Measurements from ENCODE around the gene TMC1. TPM values are rescaled to one million over a fixed set of nuclear protein-coding genes. Genes with fewer than 3 reads are reported as not detected.

The TMC1 gene
- total and polyA plus RNA-seq, 10 of the 15 experiments (the other 5 are each of a cell fraction or from before 2014, with no cell fraction given): 0.06 to 0.94 (median 0.40) TPM; not detected in 1

DNA sequence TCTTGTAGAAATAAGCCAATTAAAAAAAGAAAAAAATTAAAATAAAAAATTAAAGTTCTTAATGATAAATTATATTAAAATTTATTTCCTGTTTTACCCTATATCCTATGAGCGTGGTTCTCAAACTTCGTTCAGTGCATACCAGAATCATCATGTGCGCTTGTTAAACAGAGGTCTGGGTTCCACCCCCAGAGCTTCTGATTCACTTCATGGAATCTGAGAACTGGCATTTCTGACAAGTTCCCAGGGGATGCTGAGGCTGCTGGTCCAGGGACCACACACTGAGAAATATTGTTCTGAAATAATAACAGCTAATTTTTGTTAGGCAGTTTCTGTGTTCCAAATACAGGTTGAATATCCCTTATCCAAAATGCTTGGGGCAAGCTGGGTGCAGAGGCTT lies 79.3 kb downstream of the TMC1 start:
- Histone ChIP-seq H4K20me1 (ENCODE audit: control insufficient read depth, insufficient read depth) (no peaks in the 10 kb centered on the region), H2AFZ (ENCODE audit: control insufficient read depth, low read depth, low read length) (no peak overlapping the region), H3K4me2 (ENCODE audit: control insufficient read depth, insufficient read depth) (no peak overlapping the region), H3K36me3 (ENCODE audit: control insufficient read depth in 2 of 2, insufficient read depth in 2 of 2, low read length in 1 of 2) (no peaks in the 10 kb centered on the region), H3K4me1 (ENCODE audit: control insufficient read depth, insufficient read depth, low read length) (no peaks in the 10 kb centered on the region), H3K4me3 (no peak overlapping the region), H3K27ac (ENCODE audit: control insufficient read depth, insufficient read depth) (no peak overlapping the region), H3K9me3 (replicated peaks; ENCODE audit: control insufficient read depth, insufficient read depth, low read length) (no peaks in the 10 kb centered on the region), H3K9ac (ENCODE audit: control insufficient read depth, insufficient read depth, low read length) (no peak overlapping the region), H3K27me3 (replicated peaks in 1 of 2; ENCODE audit: control insufficient read depth in 2 of 2, insufficient read depth in 2 of 2, low read length in 1 of 2) (no peaks in the 10 kb centered on the region), H3K79me2 (ENCODE audit: control insufficient read depth, insufficient read depth, low read length) (no peaks in the 10 kb centered on the region)
- intact Hi-C loops (cut with micrococcal nuclease; ENCODE audit: unreplicated experiment) (loop anchor here (5.0 kb wide), 1 partner anchor 222 kb away; no protein-coding TSS in a partner anchor), in situ Hi-C loops (cut with MboI) (no loop called here)
- RAD21 ChIA-PET (ENCODE audit: unreplicated experiment): interaction anchor here (2.1 kb wide), 1 partner anchor 322 kb away, joined by 11 read pairs; no protein-coding TSS in a partner anchor
- 75% methylated on average over 3 of the region's 3 CpGs for WGBS (ENCODE audit: insufficient coverage, insufficient replicate concordance, low lambda C conversion rate, missing lambda C conversion rate)
- CTCF ChIA-PET: interaction anchor here (0.7 to 4.7 kb wide), 6 partner anchors 9 to 320 kb away, joined by 3 to 30 read pairs (median 5); no protein-coding TSS in a partner anchor
- POLR2A ChIA-PET: no interaction called here
- DNase-seq (ENCODE audit: low read depth, low spot score): no peak
- FAIRE-seq: no peak
- TF ChIP-seq CBX3 (IDR thresholded peaks at IDR 0.05; ENCODE audit: borderline replicate concordance, low read depth): no peak
- TF ChIP-seq, protein P1, sequence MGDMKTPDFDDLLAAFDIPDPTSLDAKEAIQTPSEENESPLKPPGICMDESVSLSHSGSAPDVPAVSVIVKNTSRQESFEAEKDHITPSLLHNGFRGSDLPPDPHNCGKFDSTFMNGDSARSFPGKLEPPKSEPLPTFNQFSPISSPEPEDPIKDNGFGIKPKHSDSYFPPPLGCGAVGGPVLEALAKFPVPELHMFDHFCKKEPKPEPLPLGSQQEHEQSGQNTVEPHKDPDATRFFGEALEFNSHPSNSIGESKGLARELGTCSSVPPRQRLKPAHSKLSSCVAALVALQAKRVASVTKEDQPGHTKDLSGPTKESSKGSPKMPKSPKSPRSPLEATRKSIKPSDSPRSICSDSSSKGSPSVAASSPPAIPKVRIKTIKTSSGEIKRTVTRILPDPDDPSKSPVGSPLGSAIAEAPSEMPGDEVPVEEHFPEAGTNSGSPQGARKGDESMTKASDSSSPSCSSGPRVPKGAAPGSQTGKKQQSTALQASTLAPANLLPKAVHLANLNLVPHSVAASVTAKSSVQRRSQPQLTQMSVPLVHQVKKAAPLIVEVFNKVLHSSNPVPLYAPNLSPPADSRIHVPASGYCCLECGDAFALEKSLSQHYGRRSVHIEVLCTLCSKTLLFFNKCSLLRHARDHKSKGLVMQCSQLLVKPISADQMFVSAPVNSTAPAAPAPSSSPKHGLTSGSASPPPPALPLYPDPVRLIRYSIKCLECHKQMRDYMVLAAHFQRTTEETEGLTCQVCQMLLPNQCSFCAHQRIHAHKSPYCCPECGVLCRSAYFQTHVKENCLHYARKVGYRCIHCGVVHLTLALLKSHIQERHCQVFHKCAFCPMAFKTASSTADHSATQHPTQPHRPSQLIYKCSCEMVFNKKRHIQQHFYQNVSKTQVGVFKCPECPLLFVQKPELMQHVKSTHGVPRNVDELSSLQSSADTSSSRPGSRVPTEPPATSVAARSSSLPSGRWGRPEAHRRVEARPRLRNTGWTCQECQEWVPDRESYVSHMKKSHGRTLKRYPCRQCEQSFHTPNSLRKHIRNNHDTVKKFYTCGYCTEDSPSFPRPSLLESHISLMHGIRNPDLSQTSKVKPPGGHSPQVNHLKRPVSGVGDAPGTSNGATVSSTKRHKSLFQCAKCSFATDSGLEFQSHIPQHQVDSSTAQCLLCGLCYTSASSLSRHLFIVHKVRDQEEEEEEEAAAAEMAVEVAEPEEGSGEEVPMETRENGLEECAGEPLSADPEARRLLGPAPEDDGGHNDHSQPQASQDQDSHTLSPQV (IDR thresholded peaks at IDR 0.05): no peak
- TF ChIP-seq ETV6 (conservative IDR thresholded peaks at IDR 0.05 in 1 of 2, IDR thresholded peaks at IDR 0.05 in 1 of 2; ENCODE audit: borderline replicate concordance in 1 of 2, low read depth in 1 of 2): no peak
- no peak for TF ChIP-seq RFX5 (IDR thresholded peaks at IDR 0.05; ENCODE audit: low read depth, low read length)
- ATAC-seq: no peak
- no TSS peak for BruUV-seq (replicated peaks)
- SMC1A ChIA-PET (ENCODE audit: uncharacterized antibody, unreplicated experiment): interaction anchor here (0.6 to 1.3 kb wide), 6 partner anchors 9 to 328 kb away, joined by 3 to 6 read pairs (median 3); no protein-coding TSS in a partner anchor

Measured in GM12878 (cell line).